Measurements from ENCODE around the gene S100A3. TPM values are rescaled to one million over a fixed set of nuclear protein-coding genes. Genes with fewer than 3 reads are reported as not detected.

S100A3 gene
- total and polyA plus RNA-seq, 2 of the 13 experiments (the other 11 are each of a cell fraction or from before 2014, with no cell fraction given), result 2.5 to 4.5 TPM

- TF ChIP-seq AHDC1 (CRISPR knock-in tag; IDR thresholded peaks at IDR 0.05; ENCODE audit: borderline replicate concordance), result peak; percentile 10; the same call in 1 of the 2 replicates
- TF ChIP-seq XRCC5 (optimal IDR thresholded peaks at IDR 0.05; ENCODE audit: low read length), result peak; percentile 64
- TF ChIP-seq FOXP4 (CRISPR knock-in tag; IDR thresholded peaks at IDR 0.05), result peak; percentile 72
- no peak for TF ChIP-seq BHLHE40 (IDR thresholded peaks at IDR 0.05; ENCODE audit: low read length)
- no peak for TF ChIP-seq ARID3A (IDR thresholded peaks at IDR 0.05; ENCODE audit: low read depth, low read length)
- TF ChIP-seq FOXO1 (CRISPR knock-in tag; IDR thresholded peaks at IDR 0.05), result peak; percentile 71; the same call in 1 of the 2 replicates
- peak; percentile 79 for TF ChIP-seq GFI1 (CRISPR knock-in tag; IDR thresholded peaks at IDR 0.05; ENCODE audit: borderline replicate concordance)
- TF ChIP-seq ARID4A (CRISPR knock-in tag; IDR thresholded peaks at IDR 0.05; ENCODE audit: borderline replicate concordance), result peak; percentile 53; the same call in 1 of the 2 replicates
- peak; percentile 89 for TF ChIP-seq FOXA3 (CRISPR knock-in tag; IDR thresholded peaks at IDR 0.05)
- no peak for TF ChIP-seq ZNF451 (CRISPR knock-in tag; IDR thresholded peaks at IDR 0.05)
- TF ChIP-seq HMG20B (CRISPR knock-in tag; conservative IDR thresholded peaks at IDR 0.05), result no peak
- TF ChIP-seq GPBP1L1 (CRISPR knock-in tag; IDR thresholded peaks at IDR 0.05), result no peak
- peak; percentile 42; the same call in 1 of the 2 replicates for TF ChIP-seq BCL6 (CRISPR knock-in tag; IDR thresholded peaks at IDR 0.05)
These were observed 16.1 kb downstream of the S100A3 start (continued) for GRCh38 chr1:153532769-153533599.

Measured in HepG2 (cell line).